GM23248 (cell line): ENCODE results near the gene HCRTR2.

Source experiments
- EZH2 ChIP-seq: fragments of 200-600 bp; sonication (generic); IDR thresholded peaks from 2 replicates; pipeline ENCODE4 v1.6.1; 2018; ENCODE audit warnings: antibody characterized with exemption, mild to moderate bottlenecking; ENCODE audit not compliant: insufficient read depth, poor library complexity, severe bottlenecking
- EZH2phosphoT487 ChIP-seq: fragments of 200-600 bp; sonication (generic); IDR thresholded peaks from 2 replicates; pipeline ENCODE4 v1.6.1; 2018; ENCODE audit warnings: antibody characterized with exemption, moderate library complexity, mild to moderate bottlenecking, low read depth; ENCODE audit not compliant: insufficient read depth

GRCh38 chr6:55141611-55142010 lies 32.7 kb upstream of the HCRTR2 start:
- TF ChIP-seq EZH2 = no peak
- TF ChIP-seq EZH2phosphoT487 = no peak
